ENCODE measurements around the gene ZNF500.

GRCh38 chr16:4743226-4743878 lies 23.6 kb downstream of the ZNF500 start:
- no peak for TF ChIP-seq ZSCAN18 (tag by site-specific recombination; IDR thresholded peaks at IDR 0.05)
- TF ChIP-seq KLF10 (tag by site-specific recombination; IDR thresholded peaks at IDR 0.05): no peak
- no peak for TF ChIP-seq ZNF561 (tag by site-specific recombination; IDR thresholded peaks at IDR 0.05; ENCODE audit: borderline replicate concordance)
- TF ChIP-seq CTCF (tag by site-specific recombination; IDR thresholded peaks at IDR 0.05): no peak
- TF ChIP-seq YY1 (tag by site-specific recombination; IDR thresholded peaks at IDR 0.05): no peak
- TF ChIP-seq SP2 (tag by site-specific recombination; IDR thresholded peaks at IDR 0.05): no peak
- no peak for TF ChIP-seq ZNF274 (IDR thresholded peaks at IDR 0.05; ENCODE audit: low read length)
- no peak for TF ChIP-seq ZNF274 (tag by site-specific recombination; IDR thresholded peaks at IDR 0.05; ENCODE audit: borderline replicate concordance)
- no peak for TF ChIP-seq BCL11A (tag by site-specific recombination; IDR thresholded peaks at IDR 0.05; ENCODE audit: low read depth)

All from HEK293 (cell line).